Heart left ventricle (tissue), 16 donors: ENCODE measurements around the gene ZNF217. TPM values are rescaled to one million over a fixed set of nuclear protein-coding genes. Genes with fewer than 3 reads are reported as not detected.
A peak's percentile ranks its signal among the peaks of the same experiment; 100 is the strongest.

Source experiments
- ATAC-seq, 4 donors: fragments of 200-7000 bp; cut with Tn5 transposase; one replicate each; pipeline ENCODE4 v1.9.1; 2020 to 2022; ENCODE audit warnings: moderate library complexity in 4 of 4, mild to moderate bottlenecking in 3 of 4, moderate number of reproducible peaks in 1 of 4
- DNase-seq, 5 donors: peaks; one replicate each; pipeline ENCODE4 v3.0.0-alpha.2; 2020
- H3K27ac ChIP-seq, 12 donors: fragments of 200-600 bp; sonication (generic) in 4 of 12; one replicate each; pipeline versions ENCODE4 v1.5.0 to v1.8.0; 2016 to 2022; ENCODE audit warnings: mild to moderate bottlenecking in 2 of 12
- H3K27me3 ChIP-seq, 9 donors: fragments of 200-600 bp; sonication (generic) in 2 of 9; one replicate each; pipeline versions ENCODE4 v1.5.1 to v1.8.0; 2016 to 2022; ENCODE audit warnings: mild to moderate bottlenecking in 3 of 9
- H3K36me3 ChIP-seq, 9 donors: fragments of 200-600 bp; sonication (generic) in 2 of 9; one replicate each; pipeline versions ENCODE4 v1.5.0 to v1.8.0; 2018 to 2022; ENCODE audit warnings: mild to moderate bottlenecking in 2 of 9
- H3K4me1 ChIP-seq, 12 donors: fragments of 200-600 bp; sonication (generic) in 4 of 12; one replicate each; pipeline versions ENCODE4 v1.5.0 to v1.8.0; 2016 to 2022; ENCODE audit warnings: mild to moderate bottlenecking in 3 of 12
- H3K4me3 ChIP-seq, 12 donors: fragments of 200-600 bp; sonication (generic) in 4 of 12; one replicate each; pipeline versions ENCODE4 v1.5.0 to v1.8.0; 2017 to 2022; ENCODE audit warnings: mild to moderate bottlenecking in 9 of 12, moderate library complexity in 4 of 12
- H3K9me3 ChIP-seq, 12 donors: fragments of 200-600 bp; sonication (generic) in 4 of 12; one replicate each; pipeline versions ENCODE4 v1.5.0 to v1.8.0; 2016 to 2022; ENCODE audit warnings: mild to moderate bottlenecking in 1 of 12
- POLR2A ChIP-seq, 2 donors: fragments of 450-650 bp; IDR thresholded peaks; one replicate each; pipeline ENCODE4 v1.6.1; 2017; ENCODE audit warnings: antibody characterized with exemption in 2 of 2, mild to moderate bottlenecking in 2 of 2, moderate library complexity in 2 of 2
- WGBS, 4 donors: extraction: QIAGEN DNeasy Blood & Tissue Kit in 2 of 4; methylation state at CpG; one replicate each; pipeline versions ENCODE4 v1.1.5 to v1.1.7; 2013 to 2018; 5-methylcytosine and 5-hydroxymethylcytosine counted together
- intact Hi-C, 10 donors: fragments of 100-400 bp; cut with DNase I; formaldehyde crosslinking; loops; one replicate each; pipeline versions ENCODE4 v1.11.1 to v1.14.2; 2022
- polyA plus RNA-seq, 2 donors: library from polyadenylated mRNA; stranded (reverse); fragments of 200-250 nt; gene quantifications; one replicate each; pipeline ENCODE4 v1.2.3, GENCODE V29; 2013
- total RNA-seq, 9 donors: library from RNA; depleted of rRNA in 2 of 9; stranded (reverse); fragments of >200 nt in 2 of 9; fragmentation: NEBNext Ultra II Directional in 3 of 9; extraction: Animal tissue kit (Norgen Biotek cat#: 25700) in 3 of 9; gene quantifications; one replicate each; pipeline versions ENCODE4 v1.1.0 to v1.2.4, GENCODE V29; 2016 to 2023
- TF ChIP-seq, protein P1 (sequence below), 12 donors: fragments of 200-600 bp; sonication (generic) in 4 of 12; IDR thresholded peaks; one replicate each; pipeline versions ENCODE4 v1.5.0 to v1.8.0; 2018 to 2022; ENCODE audit warnings: antibody characterized with exemption in 12 of 12, mild to moderate bottlenecking in 5 of 12
- donor health status: ischemic (EF 13 %, LVEDD 7.1; RV severe dilation, severe dysfunction).
- donor health status: healthy with polysubstance abuse.
- donor health status: DM: no; HTN: yes; CAD: no.
- donor health status: DM: no; HTN: no; CAD: no.
- donor health status: ischemic (EF 25% LVEDD 6.9; RV normal size, moderate dysfunction).
- donor health status: ischemic (EF 25% LVEDD 5.7; RV mildly dilated, moderate dysfunction).
- donor health status: healthy.
- donor health status: DM: yes; HTN: yes; CAD: no.
- donor health status: ischemic (EF 35%, LVEDD 5.7; RV mildly dilated, moderate dysfunction).
- donor health status: nonischemic (EF 11% LVEDD 7.7; RV severe dilation, severe dysfunction).
- donor health status: DM: yes; HTN: yes; CAD: no.
- donor health status: PGD.
- donor health status: ischemic (EF 29% LVEDD 5.4; RV normal size, mild dysfunction).
- donor health status: nonischemic (EF 23%, LVEDD 6.1; RV moderate dilation, normal function).

The ZNF217 gene
- total and polyA plus RNA-seq, 11 donors = 3.7 to 24.1 (median 8.0) TPM

- ATAC-seq (peak in 3 of 4 donors; percentile 27 to 74 (median 73)), DNase-seq (peak in 1 of 5 donors; percentile 48)
- 58 to 68% (median 63%) methylated on average over 13 of the region's 13 CpGs for WGBS, 4 donors
- H3K36me3 ChIP-seq = peaks cover 0 to 44% (median 20%) of the 10 kb centered on the region in 9 donors
- H3K27ac ChIP-seq = peak overlapping the region in 8 of 12 donors; percentile 5 to 91 (median 45)
- TF ChIP-seq, protein P1, sequence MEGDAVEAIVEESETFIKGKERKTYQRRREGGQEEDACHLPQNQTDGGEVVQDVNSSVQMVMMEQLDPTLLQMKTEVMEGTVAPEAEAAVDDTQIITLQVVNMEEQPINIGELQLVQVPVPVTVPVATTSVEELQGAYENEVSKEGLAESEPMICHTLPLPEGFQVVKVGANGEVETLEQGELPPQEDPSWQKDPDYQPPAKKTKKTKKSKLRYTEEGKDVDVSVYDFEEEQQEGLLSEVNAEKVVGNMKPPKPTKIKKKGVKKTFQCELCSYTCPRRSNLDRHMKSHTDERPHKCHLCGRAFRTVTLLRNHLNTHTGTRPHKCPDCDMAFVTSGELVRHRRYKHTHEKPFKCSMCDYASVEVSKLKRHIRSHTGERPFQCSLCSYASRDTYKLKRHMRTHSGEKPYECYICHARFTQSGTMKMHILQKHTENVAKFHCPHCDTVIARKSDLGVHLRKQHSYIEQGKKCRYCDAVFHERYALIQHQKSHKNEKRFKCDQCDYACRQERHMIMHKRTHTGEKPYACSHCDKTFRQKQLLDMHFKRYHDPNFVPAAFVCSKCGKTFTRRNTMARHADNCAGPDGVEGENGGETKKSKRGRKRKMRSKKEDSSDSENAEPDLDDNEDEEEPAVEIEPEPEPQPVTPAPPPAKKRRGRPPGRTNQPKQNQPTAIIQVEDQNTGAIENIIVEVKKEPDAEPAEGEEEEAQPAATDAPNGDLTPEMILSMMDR (IDR thresholded peaks at IDR 0.05) = no peak
- TF ChIP-seq POLR2A (IDR thresholded peaks at IDR 0.05) = no peak
- intact Hi-C loops = loop anchor here in 2 of 10 donors (5.0 kb wide), 2 partner anchors 165 to 335 kb away; no protein-coding TSS in a partner anchor
- no peaks in the 10 kb centered on the region for H3K27me3 ChIP-seq
- H3K4me1 ChIP-seq = peaks cover 11 to 99% (median 62%) of the 10 kb centered on the region in 12 donors
- peak overlapping the region in 3 of 12 donors; percentile 2 to 52 (median 5) for H3K4me3 ChIP-seq
- H3K9me3 ChIP-seq = no peaks in the 10 kb centered on the region
These were observed 10.9 kb downstream of the ZNF217 start for GRCh38 chr20:53582574-53583351.

GRCh38 chr20:53582251-53582570 lies 11.4 kb downstream of the ZNF217 start:
- Histone ChIP-seq H3K4me3 (peak overlapping the region in 1 of 12 donors; percentile 52), H3K36me3 (peaks cover 0 to 50% (median 25%) of the 10 kb centered on the region in 9 donors), H3K27me3 (no peaks in the 10 kb centered on the region), H3K27ac (peak overlapping the region in 4 of 12 donors; percentile 45 to 91 (median 56)), H3K9me3 (no peaks in the 10 kb centered on the region), H3K4me1 (peaks cover 11 to 99% (median 62%) of the 10 kb centered on the region in 12 donors)
- DNase-seq (peak in 1 of 5 donors; percentile 15), ATAC-seq (no peak)
- intact Hi-C loops = loop anchor here in 2 of 10 donors (5.0 kb wide), 2 partner anchors 165 to 335 kb away; no protein-coding TSS in a partner anchor
- 90 to 93% (median 91%) methylated on average over 9 of the region's 9 CpGs for WGBS, 4 donors
- TF ChIP-seq, protein P1 (IDR thresholded peaks at IDR 0.05) = no peak
- TF ChIP-seq POLR2A (IDR thresholded peaks at IDR 0.05) = no peak

- peak in 2 of 5 donors; percentile 16 to 28 for DNase-seq
- Histone ChIP-seq H3K27ac (peak overlapping the region in 5 of 12 donors; percentile 13 to 91 (median 55)), H3K27me3 (no peaks in the 10 kb centered on the region), H3K9me3 (no peaks in the 10 kb centered on the region), H3K4me1 (peaks cover 11 to 93% (median 57%) of the 10 kb centered on the region in 12 donors), H3K4me3 (peak overlapping the region in 3 of 12 donors; percentile 7 to 52 (median 21)), H3K36me3 (peaks cover 0 to 56% (median 31%) of the 10 kb centered on the region in 9 donors)
- whole genome bisulfite sequencing, 4 donors = 86 to 92% (median 87%) methylated on average over 39 to 44 of the region's 44 CpGs
- TF ChIP-seq, protein P1 (IDR thresholded peaks at IDR 0.05) = no peak
- TF ChIP-seq POLR2A (IDR thresholded peaks at IDR 0.05) = no peak
- no peak for ATAC-seq
- intact Hi-C loops = loop anchor here in 2 of 10 donors (2.0 to 5.0 kb wide), 3 partner anchors 166 to 336 kb away; no protein-coding TSS in a partner anchor
These were observed 12.0 kb downstream of the ZNF217 start for GRCh38 chr20:53581444-53582250.
